Activated CD8-positive, alpha-beta memory T cell treated with anti-CD3 and anti-CD28 coated beads, Interleukin-2, amount 50 U/mL, for 24 hours (primary cell): ENCODE data around the gene ZNF473.
"Not testable (repeated sequence)": the region's sequence is repeated elsewhere in the genome, so short reads cannot be mapped to it uniquely, and the experiment has no call there.

Source experiments
- DNase-seq: peaks from one replicate; pipeline ENCODE4 v3.0.0-alpha.2; 2020; ENCODE audit errors: extremely low read depth

The ZNF473 gene

GRCh38 chr19:50050406-50051227 is 24.8 kb downstream of the ZNF473 start:
- DNase-seq = peak; percentile 59

DNA sequence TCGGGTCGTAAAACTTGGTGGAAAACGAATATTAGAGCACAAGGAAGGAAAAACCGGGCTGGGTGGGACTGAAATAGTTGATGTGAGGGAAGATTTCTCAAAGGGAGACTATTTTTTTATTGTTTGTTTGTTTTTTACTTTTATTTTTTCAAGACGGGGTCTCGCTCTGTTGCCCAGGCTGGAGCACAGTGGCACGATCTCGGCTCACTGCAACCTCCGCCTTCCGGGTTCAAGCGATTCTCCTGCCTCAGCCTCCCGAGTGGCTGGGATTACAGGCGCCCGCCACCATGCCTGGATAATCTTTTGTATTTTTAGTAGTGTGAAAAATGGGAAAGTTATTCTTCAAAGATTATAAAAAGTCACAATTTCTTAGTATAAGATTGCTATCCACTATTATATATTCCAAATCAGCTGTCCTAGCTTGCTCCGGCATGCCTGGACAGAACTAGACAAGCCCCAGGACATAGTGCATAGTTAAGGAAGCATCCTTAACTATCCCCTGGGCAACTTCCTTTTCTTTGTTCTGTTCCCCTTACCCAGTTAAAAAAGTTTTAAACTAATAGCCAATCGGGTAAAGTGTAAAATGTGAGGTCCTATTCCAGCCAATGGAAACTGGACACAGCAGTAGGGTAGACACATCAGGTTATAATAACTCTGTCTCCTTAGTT is 25.6 kb downstream of the ZNF473 start:
- not testable (repeated sequence) for DNase-seq

DNA sequence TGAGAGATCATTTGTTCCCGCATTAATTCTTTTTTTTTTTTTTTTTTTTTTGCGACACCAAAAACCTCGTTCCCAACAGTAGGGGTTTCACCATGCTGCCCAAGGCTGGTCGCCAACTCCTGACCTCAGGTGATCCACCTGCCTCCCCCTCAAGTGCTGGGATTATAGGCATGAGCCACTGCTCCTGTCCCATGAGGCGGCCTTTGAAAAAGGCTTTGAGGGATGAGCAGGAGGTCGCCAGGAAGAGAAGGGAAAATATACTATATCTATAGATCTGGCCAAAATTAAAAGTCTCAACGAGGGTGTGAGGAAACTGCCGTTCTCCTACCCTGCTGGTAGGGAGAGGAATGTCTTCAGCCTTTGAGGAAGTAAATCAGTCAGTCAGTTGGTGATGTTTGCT is 26.2 kb downstream of the ZNF473 start:
- no peak for DNase-seq

DNA sequence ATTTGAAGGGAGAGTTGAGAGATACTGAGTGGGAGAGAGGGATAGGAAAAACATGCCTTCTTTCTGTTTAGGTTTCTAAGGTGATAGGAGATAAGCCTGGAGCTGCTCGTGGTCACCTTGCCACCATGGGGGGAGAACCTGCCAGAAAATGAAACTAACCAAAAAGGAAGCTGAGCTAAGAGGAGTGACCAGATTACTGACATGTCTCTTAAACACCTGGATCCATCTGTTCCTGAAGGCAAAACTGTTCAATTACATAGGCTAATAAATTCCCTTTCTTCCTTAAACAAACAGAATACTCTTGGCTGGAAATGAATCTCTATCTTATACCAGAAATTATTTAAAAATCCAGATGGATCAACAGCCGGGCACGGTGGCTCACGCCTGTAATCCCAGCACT is 27.3 kb downstream of the ZNF473 start:
- DNase-seq = no peak

GRCh38 chr19:50058425-50058824 is 32.6 kb downstream of the ZNF473 start:
- no peak for DNase-seq

DNA sequence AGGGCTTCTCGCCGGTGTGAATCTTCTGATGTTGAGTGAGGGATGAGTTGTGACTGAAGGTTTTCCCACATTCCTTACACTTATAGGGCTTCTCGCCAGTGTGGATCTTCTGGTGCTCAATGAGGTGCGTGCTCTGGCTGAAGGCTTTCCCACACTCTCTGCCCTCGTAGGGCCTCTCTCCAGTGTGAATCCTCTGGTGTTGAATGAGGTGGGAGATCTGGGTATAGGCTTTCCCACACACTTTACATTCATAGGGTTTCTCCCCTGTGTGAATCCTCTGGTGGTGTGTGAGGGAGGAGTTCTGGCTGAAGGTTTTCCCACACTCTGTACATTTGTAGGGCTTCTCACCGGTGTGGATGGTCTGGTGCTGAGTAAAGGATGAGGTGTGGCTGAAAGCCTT is 33.2 kb downstream of the ZNF473 start:
- no peak for DNase-seq

DNA sequence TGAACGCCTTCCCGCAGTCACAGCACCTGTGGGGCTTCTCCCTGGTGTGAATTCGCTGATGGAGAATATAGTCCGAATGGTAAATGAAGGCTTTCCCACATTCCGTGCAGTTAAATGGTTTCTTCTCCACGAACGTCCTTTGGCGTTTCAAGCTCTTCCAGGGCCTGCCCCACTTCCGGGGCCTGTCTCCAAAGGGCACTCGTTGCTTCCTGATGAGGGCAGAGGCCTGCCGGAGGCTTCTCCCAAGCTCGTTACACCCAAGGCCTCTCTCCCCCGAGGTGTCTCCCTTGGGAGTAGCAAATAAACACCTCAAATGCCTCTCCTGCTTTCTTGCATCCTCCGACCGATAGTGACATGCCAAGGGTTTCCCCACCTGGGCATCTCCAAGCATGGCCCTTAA is 34.3 kb downstream of the ZNF473 start:
- no peak for DNase-seq

DNA sequence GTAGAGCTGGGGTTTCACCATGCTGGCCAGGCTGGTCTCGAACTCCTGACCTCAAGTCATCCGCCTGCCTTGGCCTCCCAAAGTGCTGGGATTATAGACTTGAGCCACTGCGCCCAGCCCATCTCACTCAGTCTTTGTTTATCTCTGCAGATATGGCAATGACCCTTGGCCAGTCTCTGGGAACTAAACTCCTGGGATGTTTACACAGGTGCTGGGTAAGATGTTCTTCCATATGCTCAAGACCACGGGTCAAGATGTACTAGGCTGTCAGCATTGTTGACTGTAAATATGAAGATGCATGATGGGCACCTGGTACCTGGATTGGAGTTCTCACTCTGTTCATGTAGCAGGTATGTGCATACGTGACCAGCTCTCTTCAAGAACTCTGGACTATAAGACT is 35.8 kb downstream of the ZNF473 start:
- no peak for DNase-seq

DNA sequence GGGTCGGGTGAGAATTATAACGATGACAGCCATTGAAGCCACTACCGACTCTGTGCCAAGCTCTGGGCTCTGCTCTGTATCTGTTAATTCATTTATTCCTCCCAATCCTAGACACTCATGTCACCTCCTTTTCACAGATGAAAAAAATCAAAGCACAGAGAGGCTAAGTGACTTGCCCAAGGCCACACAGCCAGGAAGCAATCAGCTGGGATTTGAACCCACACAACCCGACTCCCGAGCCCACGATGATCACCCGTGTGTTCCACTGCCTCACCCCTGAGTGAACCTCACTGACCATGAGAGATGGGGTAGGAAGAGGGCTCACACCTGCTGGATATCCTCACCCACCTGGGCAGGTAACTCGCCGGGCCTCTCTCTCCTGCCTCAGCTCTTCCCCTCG is 40.1 kb downstream of the ZNF473 start:
- no peak for DNase-seq

DNA sequence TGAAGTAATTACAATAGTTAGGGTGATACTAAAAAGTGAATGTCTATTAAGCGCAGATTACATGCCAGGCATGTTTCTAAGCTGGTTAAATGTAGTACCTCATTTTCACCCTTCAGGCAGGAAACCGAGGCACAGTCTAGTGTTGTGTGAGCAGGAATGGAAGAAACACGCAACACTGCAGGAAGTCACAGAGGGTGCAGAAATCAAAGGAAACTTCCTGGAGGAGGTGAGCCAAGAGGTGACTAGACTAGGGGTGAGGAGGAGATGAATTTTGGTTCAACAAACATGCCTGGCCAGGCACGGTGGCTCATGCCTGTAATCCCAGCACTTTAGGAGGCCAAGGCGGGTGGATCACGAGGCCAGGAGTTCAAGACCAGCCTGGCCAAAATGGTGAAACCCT is 41.8 kb downstream of the ZNF473 start:
- no peak for DNase-seq

- DNase-seq = not testable (repeated sequence)
Measured at GRCh38 chr19:50068382-50068781, 42.6 kb downstream of the ZNF473 start.

DNA sequence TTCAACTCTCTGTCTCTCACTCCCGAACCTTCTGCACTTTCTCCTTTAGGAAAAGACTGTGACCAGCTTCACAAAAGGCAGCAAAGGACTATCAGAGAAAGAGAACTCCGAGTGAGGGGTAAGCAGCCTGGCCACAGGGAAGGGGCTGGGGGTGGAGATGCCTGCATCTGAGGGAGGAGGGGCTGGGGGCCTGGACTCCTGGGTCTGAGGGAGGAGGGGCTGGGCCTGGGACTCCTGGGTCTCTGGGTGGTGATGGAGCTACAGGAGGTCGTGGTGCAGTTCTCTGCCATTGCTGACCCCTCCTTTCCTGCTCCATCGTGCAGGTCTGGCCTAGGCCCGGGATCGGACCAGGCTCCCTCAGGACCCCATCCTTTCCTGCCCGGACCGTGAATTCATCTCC is 49.3 kb downstream of the ZNF473 start:
- not testable (repeated sequence) for DNase-seq

GRCh38 chr19:50075644-50076372 is 50.0 kb downstream of the ZNF473 start:
- DNase-seq = not testable (repeated sequence)

- not testable (repeated sequence) for DNase-seq
Measured at GRCh38 chr19:50076581-50077355, 51.0 kb downstream of the ZNF473 start.

- DNase-seq = not testable (repeated sequence)
Measured at GRCh38 chr19:50079014-50079413, 53.2 kb downstream of the ZNF473 start.

DNA sequence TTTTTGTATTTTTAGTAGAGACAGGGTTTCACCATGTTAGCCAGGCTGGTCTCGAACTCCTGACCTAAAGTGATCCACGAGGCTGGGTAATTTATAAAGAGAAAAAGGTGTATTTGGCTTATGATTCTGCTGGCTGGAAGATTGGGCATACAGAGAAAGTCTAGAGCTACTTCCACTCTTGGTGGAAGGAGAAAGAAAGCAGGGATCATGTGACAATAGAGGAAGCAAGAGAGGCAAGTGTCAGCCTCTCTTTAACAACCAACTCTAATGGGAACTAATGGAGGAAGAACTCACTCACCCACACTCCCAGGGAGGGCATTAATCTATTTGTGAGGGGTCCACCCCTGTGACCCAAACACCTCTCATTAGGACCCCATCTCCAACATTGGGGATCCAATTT is 58.6 kb downstream of the ZNF473 start:
- not testable (repeated sequence) for DNase-seq

DNA sequence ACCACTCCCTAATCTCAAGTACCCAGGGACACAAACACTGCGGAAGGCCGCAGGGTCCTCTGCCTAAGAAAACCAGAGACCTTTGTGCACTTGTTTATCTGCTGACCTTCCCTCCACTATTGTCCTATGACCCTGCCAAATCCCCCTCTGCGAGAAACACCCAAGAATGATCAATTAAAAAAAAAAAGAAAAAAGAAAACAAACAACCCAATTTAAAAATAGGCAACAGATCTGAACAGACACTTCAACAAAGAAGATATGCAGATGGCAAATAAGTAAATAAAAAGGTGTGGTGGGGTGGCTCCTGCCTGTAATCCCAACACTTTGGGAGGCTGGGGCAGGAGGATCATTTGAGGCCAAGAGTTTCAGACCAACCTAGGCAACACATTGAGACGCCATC is 61.3 kb downstream of the ZNF473 start:
- DNase-seq = not testable (repeated sequence)

GRCh38 chr19:50090706-50091105 is 64.9 kb downstream of the ZNF473 start:
- not testable (repeated sequence) for DNase-seq

DNA sequence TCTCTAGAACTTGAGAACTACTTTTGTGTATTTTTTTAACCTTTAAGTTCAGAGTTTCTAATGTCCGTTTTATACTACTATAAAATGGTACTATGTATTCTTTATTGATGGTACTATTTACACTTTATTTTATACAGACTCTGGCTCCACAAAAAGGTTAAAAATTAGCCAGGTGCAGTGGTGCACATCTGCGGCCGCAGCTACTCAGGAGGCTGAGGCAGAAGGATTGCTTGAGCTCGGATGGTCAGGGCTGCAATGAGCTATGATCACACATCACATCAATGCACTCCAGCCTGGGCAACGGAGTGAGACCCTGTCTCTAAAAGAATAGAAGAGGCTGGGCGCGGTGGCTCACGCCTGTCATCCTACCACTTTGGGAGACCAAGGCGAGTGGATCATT is 66.0 kb downstream of the ZNF473 start:
- not testable (repeated sequence) for DNase-seq

DNA sequence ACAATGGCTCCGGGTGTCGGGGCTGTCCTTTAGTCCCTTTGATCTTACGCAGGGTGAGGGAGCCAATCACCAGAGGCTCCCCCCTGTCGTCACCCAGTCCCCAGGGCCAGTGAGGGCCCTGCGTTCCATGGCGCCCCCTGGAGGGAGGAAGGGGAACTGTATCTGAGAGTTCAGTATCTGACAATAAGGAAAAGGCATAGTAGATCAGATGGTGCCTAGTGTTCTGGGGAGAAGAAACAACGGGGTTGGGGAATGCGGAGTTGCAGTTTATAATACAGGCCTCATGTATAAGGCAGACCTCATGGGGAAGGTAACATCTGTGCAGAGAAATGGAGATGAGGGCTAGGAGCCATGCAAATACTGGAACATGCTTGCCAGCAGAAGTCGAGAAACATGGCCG is 66.8 kb downstream of the ZNF473 start:
- DNase-seq = not testable (repeated sequence)

DNA sequence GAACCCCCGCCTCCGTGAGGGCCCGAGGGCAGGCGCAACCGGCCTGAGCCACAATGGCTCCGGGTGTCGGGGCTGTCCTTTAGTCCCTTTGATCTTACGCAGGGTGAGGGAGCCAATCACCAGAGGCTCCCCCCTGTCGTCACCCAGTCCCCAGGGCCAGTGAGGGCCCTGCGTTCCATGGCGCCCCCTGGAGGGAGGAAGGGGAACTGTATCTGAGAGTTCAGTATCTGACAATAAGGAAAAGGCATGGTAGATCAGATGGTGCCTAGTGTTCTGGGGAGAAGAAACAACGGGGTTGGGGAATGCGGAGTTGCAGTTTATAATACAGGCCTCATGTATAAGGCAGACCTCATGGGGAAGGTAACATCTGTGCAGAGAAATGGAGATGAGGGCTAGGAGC is 72.1 kb downstream of the ZNF473 start:
- not testable (repeated sequence) for DNase-seq

DNA sequence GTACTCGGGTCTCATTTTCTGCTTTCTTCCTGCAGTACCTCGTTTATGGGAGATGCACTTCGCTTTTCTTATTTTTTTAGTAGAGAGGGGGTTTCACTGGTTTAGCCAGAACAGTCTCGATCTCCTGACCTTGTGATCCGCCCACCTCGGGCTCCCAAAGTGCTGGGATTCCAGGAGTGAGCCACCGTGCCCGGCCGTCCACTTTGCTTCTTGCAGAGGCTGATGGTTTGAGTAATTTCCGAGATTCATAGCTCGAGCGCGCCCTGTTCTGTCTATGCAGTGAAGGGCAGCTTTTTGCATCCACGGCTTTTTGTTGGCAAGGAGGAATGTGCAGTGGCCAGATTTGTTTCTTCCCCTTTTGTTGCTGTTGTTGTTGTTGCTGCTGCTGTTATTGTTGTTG is 73.1 kb downstream of the ZNF473 start:
- DNase-seq = not testable (repeated sequence)
